ENCODE results near the gene HACE1.

Gene HACE1

DNA sequence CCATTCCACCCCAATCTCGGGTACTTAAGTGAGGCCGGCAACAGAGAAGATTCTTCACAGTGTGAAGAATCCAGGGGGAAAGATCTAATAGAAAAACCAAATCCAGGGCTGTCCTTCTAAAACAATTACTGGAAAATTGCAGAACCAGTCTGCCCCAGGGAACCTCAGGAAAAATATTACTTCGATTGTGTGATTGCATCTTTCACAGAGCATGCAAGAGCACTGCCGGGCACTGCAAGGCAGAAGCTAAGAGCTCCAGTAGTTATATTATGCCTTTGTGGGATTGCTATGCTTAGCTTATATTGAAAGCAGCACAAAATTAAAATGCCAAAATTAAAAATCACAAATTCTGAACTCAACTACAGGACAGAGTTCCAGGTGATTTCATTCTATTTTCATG, 175.9 kb downstream of the HACE1 start:
- DNase-seq = no peak

- peak; percentile 56 for DNase-seq
Measured at GRCh38 chr6:104682722-104683643, 176.7 kb downstream of the HACE1 start.

DNA sequence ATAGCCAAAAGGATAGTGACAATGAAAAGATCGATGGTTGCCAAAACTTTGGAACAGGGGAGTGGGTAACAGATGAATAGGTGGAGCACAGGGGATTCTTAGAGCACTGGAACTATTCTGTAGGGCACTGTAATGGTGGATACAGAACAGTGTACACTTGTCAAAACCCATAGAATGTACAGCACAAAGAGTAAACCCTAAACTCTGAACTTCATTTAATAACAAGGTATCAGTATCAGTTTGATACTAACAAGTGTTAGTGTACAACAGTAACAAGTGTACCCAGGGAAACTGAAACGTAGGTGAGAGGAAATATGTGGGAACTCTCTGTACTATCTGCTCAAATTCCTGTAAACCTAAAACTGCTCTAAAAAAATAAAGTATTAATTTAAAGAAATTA, 179.2 kb downstream of the HACE1 start:
- no peak for DNase-seq

GRCh38 chr6:104679971-104680370, 179.7 kb downstream of the HACE1 start:
- DNase-seq = no peak

Measured in NCI-H82 (cell line).